ENCODE data around the gene FAM13A.

DNA sequence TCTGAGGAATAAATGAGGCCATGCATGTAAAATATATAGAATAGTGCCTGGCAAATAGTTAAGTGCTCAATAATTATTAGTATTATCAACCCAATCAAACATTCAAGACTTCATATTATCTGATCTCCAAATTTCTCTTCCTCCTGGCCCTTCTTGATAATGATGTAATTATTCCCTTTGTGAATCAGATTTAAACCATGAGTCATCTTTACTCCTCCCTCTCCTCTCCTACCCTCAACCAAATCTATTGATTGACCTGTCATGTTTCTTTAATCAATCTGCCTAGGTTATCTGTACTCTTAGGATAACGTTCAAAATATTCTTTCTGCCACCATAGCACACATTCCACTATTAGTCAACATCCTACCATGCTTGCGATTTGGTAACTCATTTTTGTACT is 229.5 kb downstream of the FAM13A start:
- TF ChIP-seq EZH2 (IDR thresholded peaks at IDR 0.05; ENCODE audit: insufficient read depth, poor library complexity, severe bottlenecking) (no peak), EZH2phosphoT487 (IDR thresholded peaks at IDR 0.05; ENCODE audit: insufficient read depth, low read depth) (no peak)
